ENCODE data around the gene HRCT1. TPM values are rescaled to one million over a fixed set of nuclear protein-coding genes. Genes with fewer than 3 reads are reported as not detected.

Gene HRCT1
- total RNA-seq, 6 experiments from 2014 or later = 0.40 to 1.4 (median 0.98) TPM

GRCh38 chr9:35898337-35898736, 7.7 kb upstream of the HRCT1 start:
- Histone ChIP-seq H3K36me3 (no peaks in the 10 kb centered on the region), H3K4me3 (no peak overlapping the region), H3K9me3 (no peaks in the 10 kb centered on the region), H3K27me3 (no peaks in the 10 kb centered on the region), H3K27ac (no peak overlapping the region), H3K4me1 (no peaks in the 10 kb centered on the region)
- ATAC-seq (no peak), DNase-seq (no peak)
- no peak for TF ChIP-seq POLR2A (IDR thresholded peaks at IDR 0.05)
- TF ChIP-seq, protein P1, sequence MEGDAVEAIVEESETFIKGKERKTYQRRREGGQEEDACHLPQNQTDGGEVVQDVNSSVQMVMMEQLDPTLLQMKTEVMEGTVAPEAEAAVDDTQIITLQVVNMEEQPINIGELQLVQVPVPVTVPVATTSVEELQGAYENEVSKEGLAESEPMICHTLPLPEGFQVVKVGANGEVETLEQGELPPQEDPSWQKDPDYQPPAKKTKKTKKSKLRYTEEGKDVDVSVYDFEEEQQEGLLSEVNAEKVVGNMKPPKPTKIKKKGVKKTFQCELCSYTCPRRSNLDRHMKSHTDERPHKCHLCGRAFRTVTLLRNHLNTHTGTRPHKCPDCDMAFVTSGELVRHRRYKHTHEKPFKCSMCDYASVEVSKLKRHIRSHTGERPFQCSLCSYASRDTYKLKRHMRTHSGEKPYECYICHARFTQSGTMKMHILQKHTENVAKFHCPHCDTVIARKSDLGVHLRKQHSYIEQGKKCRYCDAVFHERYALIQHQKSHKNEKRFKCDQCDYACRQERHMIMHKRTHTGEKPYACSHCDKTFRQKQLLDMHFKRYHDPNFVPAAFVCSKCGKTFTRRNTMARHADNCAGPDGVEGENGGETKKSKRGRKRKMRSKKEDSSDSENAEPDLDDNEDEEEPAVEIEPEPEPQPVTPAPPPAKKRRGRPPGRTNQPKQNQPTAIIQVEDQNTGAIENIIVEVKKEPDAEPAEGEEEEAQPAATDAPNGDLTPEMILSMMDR (IDR thresholded peaks at IDR 0.05) = no peak
- intact Hi-C loops (cut with DNase I) = no loop called here

DNA sequence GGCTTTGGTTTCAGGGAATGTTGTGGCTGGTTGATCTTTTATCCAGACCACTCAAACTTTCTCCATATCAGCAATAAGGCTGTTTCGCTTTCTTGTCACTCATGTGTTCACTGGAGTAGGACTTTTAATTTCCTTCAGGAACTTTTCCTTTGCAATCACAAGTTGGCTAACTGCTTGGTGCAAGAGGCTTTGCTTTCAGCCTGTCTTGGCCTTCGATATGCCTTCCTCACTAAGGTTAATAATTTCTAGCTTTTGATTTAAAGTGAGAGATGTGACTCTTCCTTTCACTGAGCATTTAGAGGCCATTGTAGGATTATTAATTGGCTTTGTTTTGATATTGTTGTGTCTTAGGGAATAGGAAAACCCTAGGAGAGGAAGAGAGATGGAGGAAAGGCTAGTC, 7.0 kb upstream of the HRCT1 start:
- Histone ChIP-seq H3K27ac (no peak overlapping the region), H3K4me3 (no peak overlapping the region), H3K4me1 (no peaks in the 10 kb centered on the region), H3K36me3 (no peaks in the 10 kb centered on the region), H3K27me3 (no peaks in the 10 kb centered on the region), H3K9me3 (no peaks in the 10 kb centered on the region)
- TF ChIP-seq POLR2A (IDR thresholded peaks at IDR 0.05) = no peak
- TF ChIP-seq, protein P1 (IDR thresholded peaks at IDR 0.05) = no peak
- 50% methylated on average over 2 of the region's 2 CpGs for WGBS (ENCODE audit: insufficient coverage, low coverage, low lambda C conversion rate, missing lambda C conversion rate)
- ATAC-seq (no peak), DNase-seq (no peak)
- intact Hi-C loops (cut with DNase I) = no loop called here

GRCh38 chr9:35903049-35903448, 3.0 kb upstream of the HRCT1 start:
- intact Hi-C loops (cut with DNase I) = no loop called here
- ATAC-seq (peak; percentile 27 to 56 (median 36)), DNase-seq (no peak)

GRCh38 chr9:35904338-35904737, 1.7 kb upstream of the HRCT1 start:
- Histone ChIP-seq H3K4me1 (peaks cover 0 to 41% (median 18%) of the 10 kb centered on the region in 4 donors), H3K27ac (no peak overlapping the region), H3K9me3 (no peaks in the 10 kb centered on the region), H3K27me3 (no peaks in the 10 kb centered on the region), H3K36me3 (no peaks in the 10 kb centered on the region), H3K4me3 (no peak overlapping the region)
- no peak for TF ChIP-seq POLR2A (IDR thresholded peaks at IDR 0.05)
- intact Hi-C loops (cut with DNase I) = no loop called here
- ATAC-seq (no peak), DNase-seq (no peak)
- whole genome bisulfite sequencing (ENCODE audit: insufficient coverage, low coverage, low lambda C conversion rate, missing lambda C conversion rate) = no CpG with 5 or more reads among the region's 8 CpGs

More at GRCh38 chr9:35903049-35903448, 3.0 kb upstream of the HRCT1 start:
- H3K27me3 ChIP-seq = no peaks in the 10 kb centered on the region
- no peaks in the 10 kb centered on the region for H3K36me3 ChIP-seq
- H3K27ac ChIP-seq = no peak overlapping the region
- peaks cover 0 to 28% (median 18%) of the 10 kb centered on the region in 4 donors for H3K4me1 ChIP-seq
- H3K9me3 ChIP-seq = no peaks in the 10 kb centered on the region
- TF ChIP-seq, protein P1 (IDR thresholded peaks at IDR 0.05) = peak; percentile 72 to 92 (median 74)
- TF ChIP-seq POLR2A (IDR thresholded peaks at IDR 0.05) = no peak
- no peak overlapping the region for H3K4me3 ChIP-seq
- WGBS (ENCODE audit: insufficient coverage, low coverage, low lambda C conversion rate, missing lambda C conversion rate) = 14% methylated on average over 3 of the region's 3 CpGs

- intact Hi-C loops (cut with DNase I) = loop anchor here in 1 of 2 donors (5.0 kb wide), 1 partner anchor 37 kb away; no protein-coding TSS in a partner anchor
These were observed 786 bp upstream of the HRCT1 start for GRCh38 chr9:35905051-35905781.

More at GRCh38 chr9:35905051-35905781, 786 bp upstream of the HRCT1 start:
- Histone ChIP-seq H3K4me3 (no peak overlapping the region), H3K4me1 (peaks cover 0 to 41% (median 18%) of the 10 kb centered on the region in 4 donors), H3K9me3 (no peaks in the 10 kb centered on the region), H3K27ac (peak overlapping the region; percentile 58 to 67 (median 66)), H3K36me3 (no peaks in the 10 kb centered on the region), H3K27me3 (no peaks in the 10 kb centered on the region)
- DNase-seq (no peak), ATAC-seq (no peak)
- TF ChIP-seq, protein P1 (IDR thresholded peaks at IDR 0.05) = no peak
- TF ChIP-seq POLR2A (IDR thresholded peaks at IDR 0.05) = no peak
- 68% methylated on average over 3 of the region's 8 CpGs for WGBS (ENCODE audit: insufficient coverage, low coverage, low lambda C conversion rate, missing lambda C conversion rate)
